ENCODE data around the gene KIAA1671.
"Not testable (repeated sequence)": the region's sequence is repeated elsewhere in the genome, so short reads cannot be mapped to it uniquely, and the experiment has no call there.

KIAA1671 gene

GRCh38 chr22:25200967-25201366, 248.5 kb downstream of the KIAA1671 start:
- no peak for TF ChIP-seq CTCF (IDR thresholded peaks at IDR 0.05; ENCODE audit: insufficient read depth, low read depth, low read length, missing control alignments)
- no peak for DNase-seq (ENCODE audit: low read depth)
- no peak overlapping the region for H3K4me3 ChIP-seq (ENCODE audit: low read length)

- no peak for TF ChIP-seq CTCF (IDR thresholded peaks at IDR 0.05; ENCODE audit: insufficient read depth, low read depth, low read length, missing control alignments)
- H3K4me3 ChIP-seq (ENCODE audit: low read length): no peak overlapping the region
- no peak for DNase-seq (ENCODE audit: low read depth)
Observed at GRCh38 chr22:25201557-25202273, 249.2 kb downstream of the KIAA1671 start.

- TF ChIP-seq CTCF (IDR thresholded peaks at IDR 0.05; ENCODE audit: insufficient read depth, low read depth, low read length, missing control alignments): peak; percentile 87
Observed at GRCh38 chr22:25202290-25202921, 249.9 kb downstream of the KIAA1671 start.

GRCh38 chr22:25203082-25203481, 250.6 kb downstream of the KIAA1671 start:
- no peak for DNase-seq (ENCODE audit: low read depth)
- no peak for TF ChIP-seq CTCF (IDR thresholded peaks at IDR 0.05; ENCODE audit: insufficient read depth, low read depth, low read length, missing control alignments)
- H3K4me3 ChIP-seq (ENCODE audit: low read length): no peak overlapping the region

More at GRCh38 chr22:25202290-25202921, 249.9 kb downstream of the KIAA1671 start:
- H3K4me3 ChIP-seq (ENCODE audit: low read length): no peak overlapping the region
- peak; percentile 60 for DNase-seq (ENCODE audit: low read depth)

- not testable (repeated sequence) for H3K4me3 ChIP-seq (ENCODE audit: low read length); DNase-seq (ENCODE audit: low read depth)
Observed at GRCh38 chr22:25204547-25204946, 252.0 kb downstream of the KIAA1671 start.

- DNase-seq (ENCODE audit: low read depth): no peak
- no peak overlapping the region for H3K4me3 ChIP-seq (ENCODE audit: low read length)
- no peak for TF ChIP-seq CTCF (IDR thresholded peaks at IDR 0.05; ENCODE audit: insufficient read depth, low read depth, low read length, missing control alignments)
Observed at GRCh38 chr22:25205847-25206246, 253.3 kb downstream of the KIAA1671 start.

GRCh38 chr22:25206998-25207397, 254.5 kb downstream of the KIAA1671 start:
- no peak for TF ChIP-seq CTCF (IDR thresholded peaks at IDR 0.05; ENCODE audit: insufficient read depth, low read depth, low read length, missing control alignments)
- DNase-seq (ENCODE audit: low read depth): no peak
- H3K4me3 ChIP-seq (ENCODE audit: low read length): no peak overlapping the region

Measured in epithelial cell of esophagus (primary cell).